H9 (cell line): ENCODE data around the gene ZNF230. TPM values are rescaled to one million over a fixed set of nuclear protein-coding genes. Genes with fewer than 3 reads are reported as not detected.

ENCODE experiments used
- DNase-seq: peaks from one replicate; pipeline ENCODE4 v3.0.0-alpha.2; 2017
- H2AFZ ChIP-seq: one replicate; pipeline ENCODE4 v1.6.1; 2013; ENCODE audit warnings: mild to moderate bottlenecking, low read length, control low read depth, moderate library complexity
- H2AK5ac ChIP-seq: 2 replicates; pipeline ENCODE4 v1.6.1; 2013; ENCODE audit warnings: low read length, control low read depth, mixed read lengths; ENCODE audit not compliant: insufficient read length
- H2BK120ac ChIP-seq: one replicate; pipeline ENCODE4 v1.6.1; 2013; ENCODE audit warnings: low read depth, mild to moderate bottlenecking, low read length, control low read depth, inconsistent platforms; ENCODE audit not compliant: poor library complexity, severe bottlenecking
- H2BK12ac ChIP-seq: 2 replicates; pipeline ENCODE4 v1.6.1; 2013; ENCODE audit warnings: low read length, control low read depth, mixed read lengths, low read depth; ENCODE audit not compliant: insufficient read length
- H2BK15ac ChIP-seq: 2 replicates; pipeline ENCODE4 v1.6.1; 2013; ENCODE audit warnings: low read depth, low read length, control low read depth
- H2BK20ac ChIP-seq: one replicate; pipeline ENCODE4 v1.6.1; 2013; ENCODE audit warnings: low read depth, mild to moderate bottlenecking, low read length, control low read depth, inconsistent platforms; ENCODE audit not compliant: poor library complexity, severe bottlenecking
- H2BK5ac ChIP-seq: 2 replicates; pipeline ENCODE4 v1.6.1; 2013; ENCODE audit warnings: low read length, control low read depth, mixed read lengths; ENCODE audit not compliant: insufficient read length
- H3K14ac ChIP-seq: 2 replicates; pipeline ENCODE4 v1.6.1; 2013; ENCODE audit warnings: low read length, control low read depth; ENCODE audit not compliant: insufficient read depth
- H3K18ac ChIP-seq: 2 replicates; pipeline ENCODE4 v1.6.1; 2013; ENCODE audit warnings: low read depth, mild to moderate bottlenecking, mixed read lengths, low read length, control low read depth; ENCODE audit not compliant: insufficient read length
- H3K23ac ChIP-seq: 2 replicates; pipeline ENCODE4 v1.6.1; 2013; ENCODE audit warnings: low read length, control low read depth, mixed read lengths, low read depth; ENCODE audit not compliant: insufficient read length
- H3K23me2 ChIP-seq: 2 replicates; pipeline ENCODE4 v1.6.1; 2013; ENCODE audit warnings: low read depth, mild to moderate bottlenecking, mixed read lengths, low read length, control low read depth; ENCODE audit not compliant: insufficient read length, poor library complexity, severe bottlenecking
- H3K27ac ChIP-seq: 2 replicates; pipeline ENCODE4 v1.5.1; 2013; ENCODE audit warnings: low read length, control low read depth, mixed read lengths, low read depth; ENCODE audit not compliant: insufficient read length
- H3K27me3 ChIP-seq: 2 replicates; pipeline ENCODE4 v1.6.1; 2013; ENCODE audit warnings: low read length, control low read depth, inconsistent platforms; ENCODE audit not compliant: insufficient read depth
- H3K4ac ChIP-seq: 2 replicates; pipeline ENCODE4 v1.6.1; 2013; ENCODE audit warnings: low read depth, mild to moderate bottlenecking, control low read depth, inconsistent platforms, low read length, moderate library complexity
- H3K4me1 ChIP-seq: 2 replicates; pipeline ENCODE4 v1.6.1; 2013; ENCODE audit warnings: low read length, control low read depth, inconsistent platforms; ENCODE audit not compliant: insufficient read depth
- H3K4me2 ChIP-seq: 2 replicates; pipeline ENCODE4 v1.6.1; 2013; ENCODE audit warnings: low read length, control low read depth, mixed read lengths; ENCODE audit not compliant: insufficient read length, insufficient read depth
- H3K56ac ChIP-seq: 2 replicates; pipeline ENCODE4 v1.6.1; 2013; ENCODE audit warnings: low read depth, mild to moderate bottlenecking, mixed read lengths, low read length, control low read depth; ENCODE audit not compliant: insufficient read length
- H3K79me1 ChIP-seq: 2 replicates; pipeline ENCODE4 v1.6.1; 2013; ENCODE audit warnings: low read depth, mild to moderate bottlenecking, moderate library complexity, low read length, control low read depth, inconsistent platforms; ENCODE audit not compliant: insufficient read depth, poor library complexity, severe bottlenecking
- H3K79me2 ChIP-seq: 2 replicates; pipeline ENCODE4 v1.6.1; 2013; ENCODE audit warnings: low read length, control low read depth, inconsistent platforms; ENCODE audit not compliant: insufficient read depth
- H3K9ac ChIP-seq: 2 replicates; pipeline ENCODE4 v1.6.1; 2013; ENCODE audit warnings: low read length, control low read depth, mixed read lengths; ENCODE audit not compliant: insufficient read length; ENCODE audit errors: extremely low read depth
- H3K9me3 ChIP-seq: one replicate; pipeline ENCODE4 v1.6.1; 2013; ENCODE audit warnings: low read depth, low read length, inconsistent platforms; ENCODE audit not compliant: control insufficient read depth
- H3T11ph ChIP-seq: one replicate; pipeline ENCODE4 v1.6.1; 2013; ENCODE audit warnings: mild to moderate bottlenecking, low read length, control low read depth, inconsistent platforms
- H4K20me1 ChIP-seq: one replicate; pipeline ENCODE4 v1.6.1; 2013; ENCODE audit not compliant: control insufficient read depth, insufficient read length, insufficient read depth
- H4K5ac ChIP-seq: 2 replicates; pipeline ENCODE4 v1.6.1; 2013; ENCODE audit warnings: low read depth, mild to moderate bottlenecking, mixed read lengths, low read length, control low read depth; ENCODE audit not compliant: insufficient read length
- H4K8ac ChIP-seq: replicated peaks from 2 replicates; pipeline ENCODE4 v1.6.1; 2013; ENCODE audit warnings: low read length, control low read depth, mixed read lengths, low read depth; ENCODE audit not compliant: insufficient read length
- H4K91ac ChIP-seq: 2 replicates; pipeline ENCODE4 v1.6.1; 2013; ENCODE audit warnings: low read depth, mild to moderate bottlenecking, moderate library complexity, mixed read lengths, low read length, control low read depth; ENCODE audit not compliant: insufficient read length
- H3K27ac Mint-ChIP-seq, 3 experiments: 2 replicates in 2 of 3; 3 replicates in 1 of 3; pipeline ENCODE4 v1.8.0; 2020 to 2021; ENCODE audit warnings: mixed read lengths in 3 of 3, mild to moderate bottlenecking in 1 of 3, moderate library complexity in 1 of 3
- H3K27me3 Mint-ChIP-seq: 2 replicates; pipeline ENCODE4 v1.8.0; 2021; ENCODE audit warnings: low read depth, mild to moderate bottlenecking, moderate library complexity, mixed read lengths
- H3K36me3 Mint-ChIP-seq, 3 experiments: 2 replicates in 2 of 3; 3 replicates in 1 of 3; pipeline ENCODE4 v1.8.0; 2020 to 2021; ENCODE audit warnings: low read depth in 3 of 3, mixed read lengths in 3 of 3; ENCODE audit not compliant: insufficient read depth in 1 of 3
- H3K4me1 Mint-ChIP-seq, 2 experiments: 2 replicates each; pipeline ENCODE4 v1.8.0; 2020; ENCODE audit warnings: mixed read lengths in 2 of 2
- H3K4me3 Mint-ChIP-seq, 2 experiments: 2 replicates in 1 of 2; 3 replicates in 1 of 2; pipeline ENCODE4 v1.8.0; 2020 to 2021; ENCODE audit warnings: mild to moderate bottlenecking in 2 of 2, mixed read lengths in 2 of 2, moderate library complexity in 1 of 2
- H3K9me3 Mint-ChIP-seq, 2 experiments: 2 replicates in 1 of 2; 3 replicates in 1 of 2; pipeline ENCODE4 v1.8.0; 2020; ENCODE audit warnings: mild to moderate bottlenecking in 2 of 2, mixed read lengths in 2 of 2, moderate library complexity in 1 of 2
- WGBS: extraction: QIAGEN DNeasy Blood & Tissue Kit; methylation state at CpG from one replicate; pipeline ENCODE4 v1.1.7; 2013; ENCODE audit warnings: missing lambda C conversion rate, low lambda C conversion rate, mixed read lengths; ENCODE audit not compliant: insufficient read length; ENCODE audit errors: extremely low coverage; 5-methylcytosine and 5-hydroxymethylcytosine counted together
- total RNA-seq: library from RNA; stranded (reverse); gene quantifications from 2 replicates; pipeline ENCODE4 v1.2.1, GENCODE V29; 2021
- TF ChIP-seq, protein P1 (sequence below): fragments of 200-600 bp; sonication (generic); conservative IDR thresholded peaks from 3 replicates; pipeline ENCODE4 v1.8.0; 2021; ENCODE audit warnings: antibody characterized with exemption, mild to moderate bottlenecking

Gene ZNF230
- total RNA-seq, 1 experiment from 2014 or later: 3.1 TPM

GRCh38 chr19:44025217-44025936 lies 22.6 kb downstream of the ZNF230 start, which contains the start of gene ZNF222:
Gene ZNF222 (plus strand): TSS chr19:44025379. CDS start chr19:44025437, 58 bp downstream.
- H4K20me1 ChIP-seq: no peaks in the 10 kb centered on the region
- H3K9ac ChIP-seq: peak within 1 kb of the TSS; percentile 87
- peaks cover 7% of the 10 kb centered on the region for H3K23me2 ChIP-seq
- H2BK20ac ChIP-seq: no peak within 1 kb of the TSS
- H2BK5ac ChIP-seq: no peak within 1 kb of the TSS
- H3T11ph ChIP-seq: no peak within 1 kb of the TSS
- WGBS: no CpG with 5 or more reads among the region's 37 CpGs
- no peaks in the 10 kb centered on the region for H3K27me3 ChIP-seq
- Mint-ChIP-seq H3K4me3 (peak within 1 kb of the TSS; percentile 95 to 100), H3K9me3 (peaks cover 3 to 37% of the 10 kb centered on the region in 2 experiments; a peak in 4 of 5 replicates), H3K36me3 (peaks cover 36 to 41% (median 38%) of the 10 kb centered on the region in 3 experiments), H3K27ac (peak within 1 kb of the TSS; percentile 88 to 94 (median 94); a peak in 6 of 7 replicates), H3K4me1 (peaks cover 10 to 11% of the 10 kb centered on the region in 2 experiments), H3K27me3 (peaks cover 8% of the 10 kb centered on the region)
- no peak within 1 kb of the TSS for H4K5ac ChIP-seq
- H3K14ac ChIP-seq: no peak within 1 kb of the TSS
- H3K4me2 ChIP-seq: peak within 1 kb of the TSS; percentile 67
- H3K23ac ChIP-seq: no peak within 1 kb of the TSS
- no peak within 1 kb of the TSS for H3K18ac ChIP-seq
- no peak within 1 kb of the TSS for H3K4ac ChIP-seq
- H2BK15ac ChIP-seq: no peak within 1 kb of the TSS
- H2BK120ac ChIP-seq: no peak within 1 kb of the TSS
- H3K27ac ChIP-seq: no peak within 1 kb of the TSS
- no peaks in the 10 kb centered on the region; the same call in 1 of the 2 replicates for H3K4me1 ChIP-seq
- H2BK12ac ChIP-seq: no peak within 1 kb of the TSS
- no peaks in the 10 kb centered on the region; the same call in 1 of the 2 replicates for H3K79me2 ChIP-seq
- no peak within 1 kb of the TSS for H4K91ac ChIP-seq
- DNase-seq: peak; percentile 76
- no peak within 1 kb of the TSS for H3K56ac ChIP-seq
- peak within 1 kb of the TSS; percentile 82 for H2AFZ ChIP-seq
- no peak within 1 kb of the TSS for H4K8ac ChIP-seq
- TF ChIP-seq, protein P1, sequence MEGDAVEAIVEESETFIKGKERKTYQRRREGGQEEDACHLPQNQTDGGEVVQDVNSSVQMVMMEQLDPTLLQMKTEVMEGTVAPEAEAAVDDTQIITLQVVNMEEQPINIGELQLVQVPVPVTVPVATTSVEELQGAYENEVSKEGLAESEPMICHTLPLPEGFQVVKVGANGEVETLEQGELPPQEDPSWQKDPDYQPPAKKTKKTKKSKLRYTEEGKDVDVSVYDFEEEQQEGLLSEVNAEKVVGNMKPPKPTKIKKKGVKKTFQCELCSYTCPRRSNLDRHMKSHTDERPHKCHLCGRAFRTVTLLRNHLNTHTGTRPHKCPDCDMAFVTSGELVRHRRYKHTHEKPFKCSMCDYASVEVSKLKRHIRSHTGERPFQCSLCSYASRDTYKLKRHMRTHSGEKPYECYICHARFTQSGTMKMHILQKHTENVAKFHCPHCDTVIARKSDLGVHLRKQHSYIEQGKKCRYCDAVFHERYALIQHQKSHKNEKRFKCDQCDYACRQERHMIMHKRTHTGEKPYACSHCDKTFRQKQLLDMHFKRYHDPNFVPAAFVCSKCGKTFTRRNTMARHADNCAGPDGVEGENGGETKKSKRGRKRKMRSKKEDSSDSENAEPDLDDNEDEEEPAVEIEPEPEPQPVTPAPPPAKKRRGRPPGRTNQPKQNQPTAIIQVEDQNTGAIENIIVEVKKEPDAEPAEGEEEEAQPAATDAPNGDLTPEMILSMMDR: no peak
- no peaks in the 10 kb centered on the region for H3K79me1 ChIP-seq
- peaks cover 7% of the 10 kb centered on the region for H3K9me3 ChIP-seq
- H2AK5ac ChIP-seq: no peak within 1 kb of the TSS
